Activated T-cell treated with anti-CD3 and anti-CD28 coated beads for 24 hours (primary cell): ENCODE measurements around the gene MTMR3.

Experiments used
- DNase-seq: peaks from one replicate; pipeline ENCODE4 v3.0.0-alpha.2; 2020; ENCODE audit warnings: low read depth

Gene MTMR3

GRCh38 chr22:29870574-29870973 lies 12.4 kb upstream of the MTMR3 start:
- DNase-seq = no peak

GRCh38 chr22:29871684-29872083 lies 11.3 kb upstream of the MTMR3 start:
- DNase-seq = no peak

- no peak for DNase-seq
Observed at GRCh38 chr22:29872144-29872893, 10.7 kb upstream of the MTMR3 start.

GRCh38 chr22:29872989-29873388 lies 10.0 kb upstream of the MTMR3 start:
- no peak for DNase-seq

GRCh38 chr22:29873943-29874342 lies 9.0 kb upstream of the MTMR3 start:
- no peak for DNase-seq

GRCh38 chr22:29877620-29878019 lies 5.4 kb upstream of the MTMR3 start:
- no peak for DNase-seq

- no peak for DNase-seq
Observed at GRCh38 chr22:29879753-29880152, 3.2 kb upstream of the MTMR3 start.

- DNase-seq = no peak
Observed at GRCh38 chr22:29882716-29883044, 294 bp upstream of the MTMR3 start.

- no peak for DNase-seq
Observed at GRCh38 chr22:29883775-29884097, 762 bp downstream of the MTMR3 start.

GRCh38 chr22:29885610-29886009 lies 2.6 kb downstream of the MTMR3 start:
- DNase-seq = no peak

GRCh38 chr22:29886596-29886995 lies 3.6 kb downstream of the MTMR3 start:
- no peak for DNase-seq

GRCh38 chr22:29887358-29887757 lies 4.4 kb downstream of the MTMR3 start:
- DNase-seq = no peak

GRCh38 chr22:29890760-29891159 lies 7.8 kb downstream of the MTMR3 start:
- DNase-seq = no peak

- no peak for DNase-seq
Observed at GRCh38 chr22:29892315-29893156, 9.6 kb downstream of the MTMR3 start.

GRCh38 chr22:29901354-29901753 lies 18.4 kb downstream of the MTMR3 start:
- no peak for DNase-seq

- no peak for DNase-seq
Observed at GRCh38 chr22:29903371-29903770, 20.4 kb downstream of the MTMR3 start.

GRCh38 chr22:29904020-29904419 lies 21.0 kb downstream of the MTMR3 start:
- no peak for DNase-seq

- no peak for DNase-seq
Observed at GRCh38 chr22:29907753-29908515, 25.0 kb downstream of the MTMR3 start.

GRCh38 chr22:29912141-29912540 lies 29.2 kb downstream of the MTMR3 start:
- no peak for DNase-seq

GRCh38 chr22:29912605-29913398 lies 29.8 kb downstream of the MTMR3 start:
- no peak for DNase-seq

- no peak for DNase-seq
Observed at GRCh38 chr22:29914165-29914564, 31.2 kb downstream of the MTMR3 start.

- DNase-seq = no peak
Observed at GRCh38 chr22:29914991-29915533, 32.1 kb downstream of the MTMR3 start.
